Prostate gland (tissue), 2 donors: Measurements from ENCODE around the gene FYCO1.

Source experiments
- POLR2A ChIP-seq: fragments of 450-650 bp; IDR thresholded peaks from one replicate; pipeline ENCODE4 v1.6.1; 2016; ENCODE audit warnings: antibody characterized with exemption, mild to moderate bottlenecking
- POLR2AphosphoS5 ChIP-seq: sonication (generic); formaldehyde crosslinking; IDR thresholded peaks from one replicate; pipeline ENCODE4 v1.6.1; 2017; ENCODE audit warnings: antibody characterized with exemption
- TF ChIP-seq, protein P1 (sequence below), 4 experiments: fragments of 200-600 bp in 2 of 4; fragments of 450-650 bp in 2 of 4; sonication (generic) in 2 of 4; IDR thresholded peaks; 1 replicate in 3 of 4; 2 replicates in 1 of 4; pipeline ENCODE4 v1.5.1; 2016 to 2019; ENCODE audit warnings: antibody characterized with exemption in 4 of 4, mild to moderate bottlenecking in 2 of 4, moderate library complexity in 2 of 4

DNA sequence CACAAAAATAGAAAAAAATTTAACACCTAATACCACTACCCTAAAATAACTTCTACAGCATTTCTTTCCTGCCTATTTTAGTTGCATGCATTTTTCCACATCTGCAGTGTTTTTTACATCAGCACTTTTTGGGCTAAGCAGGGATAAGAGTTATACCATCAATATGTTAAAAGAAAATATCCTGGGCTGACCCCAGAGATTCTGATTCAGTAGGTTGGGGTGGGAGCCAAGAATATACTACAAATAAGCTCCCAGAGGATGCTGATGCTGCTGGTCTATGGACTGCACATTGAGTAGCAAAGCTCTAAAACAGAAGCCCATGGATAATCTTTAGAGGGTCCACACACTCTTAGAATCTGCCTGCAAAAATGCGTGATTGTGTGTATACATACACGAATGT is 14.8 kb downstream of the FYCO1 start:
- TF ChIP-seq, protein P1, sequence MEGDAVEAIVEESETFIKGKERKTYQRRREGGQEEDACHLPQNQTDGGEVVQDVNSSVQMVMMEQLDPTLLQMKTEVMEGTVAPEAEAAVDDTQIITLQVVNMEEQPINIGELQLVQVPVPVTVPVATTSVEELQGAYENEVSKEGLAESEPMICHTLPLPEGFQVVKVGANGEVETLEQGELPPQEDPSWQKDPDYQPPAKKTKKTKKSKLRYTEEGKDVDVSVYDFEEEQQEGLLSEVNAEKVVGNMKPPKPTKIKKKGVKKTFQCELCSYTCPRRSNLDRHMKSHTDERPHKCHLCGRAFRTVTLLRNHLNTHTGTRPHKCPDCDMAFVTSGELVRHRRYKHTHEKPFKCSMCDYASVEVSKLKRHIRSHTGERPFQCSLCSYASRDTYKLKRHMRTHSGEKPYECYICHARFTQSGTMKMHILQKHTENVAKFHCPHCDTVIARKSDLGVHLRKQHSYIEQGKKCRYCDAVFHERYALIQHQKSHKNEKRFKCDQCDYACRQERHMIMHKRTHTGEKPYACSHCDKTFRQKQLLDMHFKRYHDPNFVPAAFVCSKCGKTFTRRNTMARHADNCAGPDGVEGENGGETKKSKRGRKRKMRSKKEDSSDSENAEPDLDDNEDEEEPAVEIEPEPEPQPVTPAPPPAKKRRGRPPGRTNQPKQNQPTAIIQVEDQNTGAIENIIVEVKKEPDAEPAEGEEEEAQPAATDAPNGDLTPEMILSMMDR (IDR thresholded peaks at IDR 0.05), result no peak
- TF ChIP-seq POLR2A (no peak), POLR2AphosphoS5 (no peak)
